Stimulated activated CD8-positive, alpha-beta memory T cell treated with anti-CD3 and anti-CD28 coated beads, Interleukin-2, amount 100 ng/mL, for 48 hours (primary cell): Measurements from ENCODE around the gene PSMB4.
"Not testable (repeated sequence)": the region's sequence is repeated elsewhere in the genome, so short reads cannot be mapped to it uniquely, and the experiment has no call there.

Source experiments
- DNase-seq, 2 donors: peaks; one replicate each; pipeline ENCODE4 v3.0.0-alpha.2; 2020; ENCODE audit warnings: low read depth in 2 of 2

Gene PSMB4

GRCh38 chr1:151399324-151400171, at the start of gene PSMB4:
Gene PSMB4 (plus strand): TSS chr1:151399573. CDS start chr1:151399588, 15 bp downstream.
- peak; percentile 48 to 71 for DNase-seq

- not testable (repeated sequence) for DNase-seq
Observed at GRCh38 chr1:151350323-151350722, 49.0 kb upstream of the PSMB4 start.

GRCh38 chr1:151352021-151352718, 47.2 kb upstream of the PSMB4 start:
- no peak for DNase-seq

- DNase-seq: no peak
Observed at GRCh38 chr1:151356696-151357095, 42.7 kb upstream of the PSMB4 start.

GRCh38 chr1:151361883-151362282, 37.5 kb upstream of the PSMB4 start:
- no peak for DNase-seq

GRCh38 chr1:151362308-151363155, 36.8 kb upstream of the PSMB4 start:
- no peak for DNase-seq

- no peak for DNase-seq
Observed at GRCh38 chr1:151364996-151365395, 34.4 kb upstream of the PSMB4 start.

GRCh38 chr1:151367658-151368392, 31.5 kb upstream of the PSMB4 start:
- DNase-seq: no peak

GRCh38 chr1:151368393-151369301, 30.7 kb upstream of the PSMB4 start:
- DNase-seq: no peak

- DNase-seq: no peak
Observed at GRCh38 chr1:151369302-151369610, 30.1 kb upstream of the PSMB4 start.

GRCh38 chr1:151369621-151370048, 29.7 kb upstream of the PSMB4 start:
- no peak for DNase-seq

GRCh38 chr1:151370211-151370911, 29.0 kb upstream of the PSMB4 start:
- no peak for DNase-seq

- DNase-seq: no peak
Observed at GRCh38 chr1:151371370-151372057, 27.9 kb upstream of the PSMB4 start.

GRCh38 chr1:151372058-151372934, 27.1 kb upstream of the PSMB4 start, which contains the start of gene SELENBP1:
Gene SELENBP1 (minus strand): TSS chr1:151372705. CDS start chr1:151372641, 64 bp downstream.
- no peak for DNase-seq

- no peak for DNase-seq
Observed at GRCh38 chr1:151373196-151373595, 26.2 kb upstream of the PSMB4 start.

- DNase-seq: no peak
Observed at GRCh38 chr1:151377150-151377884, 22.1 kb upstream of the PSMB4 start.

GRCh38 chr1:151384584-151384983, 14.8 kb upstream of the PSMB4 start:
- DNase-seq: no peak
